ENCODE measurements around the gene ARMC3.

The ARMC3 gene

GRCh38 chr10:22992075-22992474 lies 64.2 kb downstream of the ARMC3 start:
- no peak for DNase-seq (ENCODE audit: low spot score)

- no peak for DNase-seq (ENCODE audit: low spot score)
Measured at GRCh38 chr10:22992621-22993020, 64.8 kb downstream of the ARMC3 start.

- DNase-seq (ENCODE audit: low spot score) = no peak
Measured at GRCh38 chr10:22993314-22993713, 65.5 kb downstream of the ARMC3 start.

- no peak for DNase-seq (ENCODE audit: low spot score)
Measured at GRCh38 chr10:22997096-22997495, 69.2 kb downstream of the ARMC3 start.

GRCh38 chr10:22998091-22998490 lies 70.2 kb downstream of the ARMC3 start:
- no peak for DNase-seq (ENCODE audit: low spot score)

GRCh38 chr10:22999942-23000341 lies 72.1 kb downstream of the ARMC3 start:
- no peak for DNase-seq (ENCODE audit: low spot score)

- no peak for DNase-seq (ENCODE audit: low spot score)
Measured at GRCh38 chr10:23001901-23002516, 74.2 kb downstream of the ARMC3 start.

- no peak for DNase-seq (ENCODE audit: low spot score)
Measured at GRCh38 chr10:23005150-23005549, 77.3 kb downstream of the ARMC3 start.

- no peak for DNase-seq (ENCODE audit: low spot score)
Measured at GRCh38 chr10:23013581-23014335, 85.9 kb downstream of the ARMC3 start.

- DNase-seq (ENCODE audit: low spot score) = no peak
Measured at GRCh38 chr10:23015021-23015707, 87.3 kb downstream of the ARMC3 start.

GRCh38 chr10:23016636-23017035 lies 88.8 kb downstream of the ARMC3 start:
- no peak for DNase-seq (ENCODE audit: low spot score)

- DNase-seq (ENCODE audit: low spot score) = no peak
Measured at GRCh38 chr10:23019633-23020032, 91.8 kb downstream of the ARMC3 start.

GRCh38 chr10:23021430-23021829 lies 93.6 kb downstream of the ARMC3 start:
- no peak for DNase-seq (ENCODE audit: low spot score)

- DNase-seq (ENCODE audit: low spot score) = no peak
Measured at GRCh38 chr10:23024002-23024401, 96.1 kb downstream of the ARMC3 start.

- DNase-seq (ENCODE audit: low spot score) = no peak
Measured at GRCh38 chr10:23031318-23031717, 103.5 kb downstream of the ARMC3 start.

- DNase-seq (ENCODE audit: low spot score) = no peak
Measured at GRCh38 chr10:23034790-23035189, 106.9 kb downstream of the ARMC3 start.

GRCh38 chr10:23035569-23035968 lies 107.7 kb downstream of the ARMC3 start:
- no peak for DNase-seq (ENCODE audit: low spot score)

- DNase-seq (ENCODE audit: low spot score) = peak; percentile 49
Measured at GRCh38 chr10:23037152-23037551, 109.3 kb downstream of the ARMC3 start.

GRCh38 chr10:23037561-23037960 lies 109.7 kb downstream of the ARMC3 start:
- peak; percentile 92 for DNase-seq (ENCODE audit: low spot score)

GRCh38 chr10:23038172-23038571 lies 110.3 kb downstream of the ARMC3 start:
- no peak for DNase-seq (ENCODE audit: low spot score)

GRCh38 chr10:23040002-23040401 lies 112.1 kb downstream of the ARMC3 start:
- no peak for DNase-seq (ENCODE audit: low spot score)

- no peak for DNase-seq (ENCODE audit: low spot score)
Measured at GRCh38 chr10:23046027-23046426, 118.2 kb downstream of the ARMC3 start.

Measured in putamen (tissue), 1 donor.